Uterus (tissue), 4 donors: ENCODE measurements around the gene MSX1. TPM values are rescaled to one million over a fixed set of nuclear protein-coding genes. Genes with fewer than 3 reads are reported as not detected.

ENCODE experiments used
- DNase-seq, 2 donors: peaks; one replicate each; pipeline ENCODE4 v3.0.0-alpha.2; 2019 to 2020
- H3K27ac ChIP-seq, 2 donors: fragments of 200-600 bp; sonication (generic); 1 replicate in 1 of 2; 2 replicates in 1 of 2; pipeline ENCODE4 v1.5.1; 2016 to 2018
- H3K27me3 ChIP-seq, 2 donors: fragments of 200-600 bp; sonication (generic); one replicate each; pipeline ENCODE4 v1.5.1; 2018 to 2019; ENCODE audit warnings: control low read depth in 1 of 2
- H3K36me3 ChIP-seq, 2 donors: fragments of 200-600 bp; sonication (generic); one replicate each; pipeline ENCODE4 v1.5.1; 2019; ENCODE audit warnings: control low read depth in 1 of 2
- H3K4me1 ChIP-seq, 2 donors: fragments of 200-600 bp; sonication (generic); one replicate each; pipeline ENCODE4 v1.5.1; 2018 to 2019; ENCODE audit warnings: control low read depth in 1 of 2
- H3K4me3 ChIP-seq, 2 donors: fragments of 200-600 bp; sonication (generic); 1 replicate in 1 of 2; 2 replicates in 1 of 2; pipeline ENCODE4 v1.5.1; 2018 to 2019; ENCODE audit warnings: mild to moderate bottlenecking in 1 of 2
- H3K9me3 ChIP-seq, 2 donors: fragments of 200-600 bp; sonication (generic); one replicate each; pipeline ENCODE4 v1.5.1; 2019; ENCODE audit warnings: control low read depth in 1 of 2
- CTCF ChIP-seq, 4 experiments: fragments of 200-600 bp in 2 of 4; fragments of 450-650 bp in 2 of 4; sonication (generic) in 2 of 4; IDR thresholded peaks; one replicate each; pipeline ENCODE4 v1.5.1; 2016 to 2019; ENCODE audit warnings: antibody characterized with exemption in 4 of 4, mild to moderate bottlenecking in 2 of 4, moderate library complexity in 1 of 4
- POLR2A ChIP-seq, 2 donors: fragments of 450-650 bp; IDR thresholded peaks; one replicate each; pipeline ENCODE4 v1.6.1; 2016; ENCODE audit warnings: antibody characterized with exemption in 2 of 2, mild to moderate bottlenecking in 1 of 2, moderate library complexity in 1 of 2
- intact Hi-C: fragments of 100-400 bp; cut with DNase I; formaldehyde crosslinking; loops from one replicate; pipeline ENCODE4 v1.15.1; 2023; ENCODE audit warnings: low total_unique reads
- total RNA-seq, 4 donors: library from RNA; depleted of rRNA in 3 of 4; stranded (reverse); fragments of >200 nt in 3 of 4; gene quantifications; one replicate each; pipeline versions ENCODE4 v1.1.0 to v1.2.4, GENCODE V29; 2014 to 2023
- donor health status: DM: yes; HTN: yes; CAD: no.

Gene MSX1
- total RNA-seq, 4 donors from 2014 or later, result 19.7 to 33.0 (median 23.8) TPM

GRCh38 chr4:4876945-4877661 lies 17.6 kb downstream of the MSX1 start:
- TF ChIP-seq POLR2A (IDR thresholded peaks at IDR 0.05) (no peak), CTCF (IDR thresholded peaks at IDR 0.05) (no peak)
- no peak for DNase-seq
- Histone ChIP-seq H3K27me3 (peaks cover 3 to 15% of the 10 kb centered on the region in 2 donors), H3K4me3 (no peak overlapping the region), H3K27ac (no peak overlapping the region), H3K36me3 (no peaks in the 10 kb centered on the region), H3K4me1 (no peaks in the 10 kb centered on the region), H3K9me3 (no peaks in the 10 kb centered on the region)
- intact Hi-C loops, result no loop called here

GRCh38 chr4:4880492-4880891 lies 21.0 kb downstream of the MSX1 start:
- TF ChIP-seq POLR2A (IDR thresholded peaks at IDR 0.05) (no peak), CTCF (IDR thresholded peaks at IDR 0.05) (no peak)
- Histone ChIP-seq H3K36me3 (no peaks in the 10 kb centered on the region), H3K27me3 (no peaks in the 10 kb centered on the region), H3K27ac (peak overlapping the region; percentile 49 to 60), H3K4me1 (no peaks in the 10 kb centered on the region), H3K4me3 (no peak overlapping the region), H3K9me3 (no peaks in the 10 kb centered on the region)
- intact Hi-C loops, result no loop called here
- no peak for DNase-seq

GRCh38 chr4:4881432-4881831 lies 22.0 kb downstream of the MSX1 start:
- H3K27ac ChIP-seq, result no peak overlapping the region
- H3K4me1 ChIP-seq, result no peaks in the 10 kb centered on the region
- no peaks in the 10 kb centered on the region for H3K36me3 ChIP-seq
- TF ChIP-seq POLR2A (IDR thresholded peaks at IDR 0.05), result no peak
- TF ChIP-seq CTCF (IDR thresholded peaks at IDR 0.05), result no peak
- no peak for DNase-seq
- intact Hi-C loops, result no loop called here
- H3K9me3 ChIP-seq, result no peaks in the 10 kb centered on the region
- no peaks in the 10 kb centered on the region for H3K27me3 ChIP-seq
- H3K4me3 ChIP-seq, result no peak overlapping the region

GRCh38 chr4:4884611-4885010 lies 25.1 kb downstream of the MSX1 start:
- H3K4me1 ChIP-seq, result no peaks in the 10 kb centered on the region
- H3K9me3 ChIP-seq, result no peaks in the 10 kb centered on the region
- H3K27me3 ChIP-seq, result no peaks in the 10 kb centered on the region
- no peak for DNase-seq
- no peak overlapping the region for H3K4me3 ChIP-seq
- TF ChIP-seq CTCF (IDR thresholded peaks at IDR 0.05) (no peak), POLR2A (IDR thresholded peaks at IDR 0.05) (no peak)
- intact Hi-C loops, result no loop called here
- H3K36me3 ChIP-seq, result no peaks in the 10 kb centered on the region
- H3K27ac ChIP-seq, result no peak overlapping the region

GRCh38 chr4:4887426-4887825 lies 28.0 kb downstream of the MSX1 start:
- Histone ChIP-seq H3K27me3 (no peaks in the 10 kb centered on the region), H3K4me3 (no peak overlapping the region), H3K36me3 (no peaks in the 10 kb centered on the region), H3K27ac (no peak overlapping the region), H3K9me3 (no peaks in the 10 kb centered on the region), H3K4me1 (no peaks in the 10 kb centered on the region)
- intact Hi-C loops, result no loop called here
- no peak for DNase-seq
- TF ChIP-seq POLR2A (IDR thresholded peaks at IDR 0.05), result no peak
- TF ChIP-seq CTCF (IDR thresholded peaks at IDR 0.05), result no peak
